Measurements from ENCODE around the gene SCUBE3. TPM values are rescaled to one million over a fixed set of nuclear protein-coding genes. Genes with fewer than 3 reads are reported as not detected.
A peak's percentile ranks its signal among the peaks of the same experiment; 100 is the strongest.

The SCUBE3 gene
- total and polyA plus RNA-seq, 2 of the 13 experiments (the other 11 are each of a cell fraction or from before 2014, with no cell fraction given), result not detected

GRCh38 chr6:35259194-35259947, 45.6 kb downstream of the SCUBE3 start, which contains the start of gene ZNF76 (continued):
- TF ChIP-seq NCOA1 (CRISPR knock-in tag; IDR thresholded peaks at IDR 0.05), result no peak
- TF ChIP-seq NCOA2 (CRISPR knock-in tag; IDR thresholded peaks at IDR 0.05), result no peak; the same call in none of the 2 replicates
- TF ChIP-seq, protein P1, sequence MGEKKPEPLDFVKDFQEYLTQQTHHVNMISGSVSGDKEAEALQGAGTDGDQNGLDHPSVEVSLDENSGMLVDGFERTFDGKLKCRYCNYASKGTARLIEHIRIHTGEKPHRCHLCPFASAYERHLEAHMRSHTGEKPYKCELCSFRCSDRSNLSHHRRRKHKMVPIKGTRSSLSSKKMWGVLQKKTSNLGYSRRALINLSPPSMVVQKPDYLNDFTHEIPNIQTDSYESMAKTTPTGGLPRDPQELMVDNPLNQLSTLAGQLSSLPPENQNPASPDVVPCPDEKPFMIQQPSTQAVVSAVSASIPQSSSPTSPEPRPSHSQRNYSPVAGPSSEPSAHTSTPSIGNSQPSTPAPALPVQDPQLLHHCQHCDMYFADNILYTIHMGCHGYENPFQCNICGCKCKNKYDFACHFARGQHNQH (CRISPR knock-in tag; IDR thresholded peaks at IDR 0.05), result peak; percentile 97
- TF ChIP-seq TMF1 (CRISPR knock-in tag; IDR thresholded peaks at IDR 0.05; ENCODE audit: low read depth), result peak; percentile 94
- no peak for TF ChIP-seq PREB (CRISPR knock-in tag; IDR thresholded peaks at IDR 0.05)
- TF ChIP-seq SNAPC2 (CRISPR knock-in tag; IDR thresholded peaks at IDR 0.05), result peak; percentile 94
- TF ChIP-seq TFAP4 (IDR thresholded peaks at IDR 0.05; ENCODE audit: borderline replicate concordance, low read depth), result no peak; the same call in none of the 2 replicates
- TF ChIP-seq HNF4G (IDR thresholded peaks at IDR 0.05; ENCODE audit: borderline replicate concordance, low read depth, low read length), result peak; percentile 82
- peak; percentile 55; the same call in 1 of the 2 replicates for TF ChIP-seq HNF4G (CRISPR knock-in tag; IDR thresholded peaks at IDR 0.05; ENCODE audit: borderline replicate concordance, low read depth)
- no peak for TF ChIP-seq JUN (CRISPR knock-in tag; IDR thresholded peaks at IDR 0.05)
- TF ChIP-seq GATA4 (IDR thresholded peaks at IDR 0.05; ENCODE audit: borderline replicate concordance, low read depth), result no peak
- TF ChIP-seq, protein P2, sequence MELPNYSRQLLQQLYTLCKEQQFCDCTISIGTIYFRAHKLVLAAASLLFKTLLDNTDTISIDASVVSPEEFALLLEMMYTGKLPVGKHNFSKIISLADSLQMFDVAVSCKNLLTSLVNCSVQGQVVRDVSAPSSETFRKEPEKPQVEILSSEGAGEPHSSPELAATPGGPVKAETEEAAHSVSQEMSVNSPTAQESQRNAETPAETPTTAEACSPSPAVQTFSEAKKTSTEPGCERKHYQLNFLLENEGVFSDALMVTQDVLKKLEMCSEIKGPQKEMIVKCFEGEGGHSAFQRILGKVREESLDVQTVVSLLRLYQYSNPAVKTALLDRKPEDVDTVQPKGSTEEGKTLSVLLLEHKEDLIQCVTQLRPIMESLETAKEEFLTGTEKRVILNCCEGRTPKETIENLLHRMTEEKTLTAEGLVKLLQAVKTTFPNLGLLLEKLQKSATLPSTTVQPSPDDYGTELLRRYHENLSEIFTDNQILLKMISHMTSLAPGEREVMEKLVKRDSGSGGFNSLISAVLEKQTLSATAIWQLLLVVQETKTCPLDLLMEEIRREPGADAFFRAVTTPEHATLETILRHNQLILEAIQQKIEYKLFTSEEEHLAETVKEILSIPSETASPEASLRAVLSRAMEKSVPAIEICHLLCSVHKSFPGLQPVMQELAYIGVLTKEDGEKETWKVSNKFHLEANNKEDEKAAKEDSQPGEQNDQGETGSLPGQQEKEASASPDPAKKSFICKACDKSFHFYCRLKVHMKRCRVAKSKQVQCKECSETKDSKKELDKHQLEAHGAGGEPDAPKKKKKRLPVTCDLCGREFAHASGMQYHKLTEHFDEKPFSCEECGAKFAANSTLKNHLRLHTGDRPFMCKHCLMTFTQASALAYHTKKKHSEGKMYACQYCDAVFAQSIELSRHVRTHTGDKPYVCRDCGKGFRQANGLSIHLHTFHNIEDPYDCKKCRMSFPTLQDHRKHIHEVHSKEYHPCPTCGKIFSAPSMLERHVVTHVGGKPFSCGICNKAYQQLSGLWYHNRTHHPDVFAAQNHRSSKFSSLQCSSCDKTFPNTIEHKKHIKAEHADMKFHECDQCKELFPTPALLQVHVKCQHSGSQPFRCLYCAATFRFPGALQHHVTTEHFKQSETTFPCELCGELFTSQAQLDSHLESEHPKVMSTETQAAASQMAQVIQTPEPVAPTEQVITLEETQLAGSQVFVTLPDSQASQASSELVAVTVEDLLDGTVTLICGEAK (IDR thresholded peaks at IDR 0.05), result no peak
- TF ChIP-seq, protein P2 (CRISPR knock-in tag; IDR thresholded peaks at IDR 0.05), result peak; percentile 84
- TF ChIP-seq LBX2 (CRISPR knock-in tag; IDR thresholded peaks at IDR 0.05; ENCODE audit: borderline replicate concordance), result peak; percentile 61; the same call in 1 of the 2 replicates
